ENCODE data around the gene WNT5B.

The WNT5B gene

DNA sequence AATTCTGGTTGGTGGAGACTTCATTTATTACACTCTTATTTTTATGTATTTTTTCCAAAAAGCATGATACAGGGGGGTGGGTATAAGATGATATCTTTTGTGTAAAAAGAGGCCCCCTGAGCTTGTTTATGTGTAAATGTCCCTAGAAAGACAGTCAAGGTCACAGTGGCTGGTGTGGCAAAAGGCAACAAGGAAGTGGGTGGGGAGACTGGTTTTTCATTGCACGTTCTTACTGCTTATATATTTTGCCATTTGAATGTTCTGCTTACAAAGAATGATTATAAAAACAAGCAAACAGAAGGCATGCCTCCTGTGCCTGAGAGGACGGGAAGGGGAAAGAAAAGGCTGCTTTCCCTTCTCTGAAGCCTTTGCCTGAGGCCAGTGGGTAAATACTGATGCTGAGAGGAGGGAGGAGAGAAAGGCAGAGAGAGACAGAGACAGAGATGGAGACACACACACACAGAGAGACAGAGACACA is 37.7 kb downstream of the WNT5B start:
- H3K36me3 ChIP-seq (ENCODE audit: control insufficient read depth, insufficient read depth, low read length) = no peaks in the 10 kb centered on the region
- peak overlapping the region; percentile 46 for H3K9ac ChIP-seq (ENCODE audit: low read length)
- H3K27me3 ChIP-seq (ENCODE audit: control insufficient read depth, insufficient read depth, low read length) = no peaks in the 10 kb centered on the region
- peaks cover 45% of the 10 kb centered on the region for H3K4me1 ChIP-seq (ENCODE audit: control insufficient read depth, insufficient read depth, low read length)
- H3K4me3 ChIP-seq (ENCODE audit: low read length) = no peak overlapping the region
- H3K9me3 ChIP-seq (ENCODE audit: control insufficient read depth, low read length) = no peaks in the 10 kb centered on the region

GRCh38 chr12:1668833-1669543 is 40.0 kb downstream of the WNT5B start:
- H3K9ac ChIP-seq (ENCODE audit: low read length) = no peak overlapping the region
- H3K36me3 ChIP-seq (ENCODE audit: control insufficient read depth, insufficient read depth, low read length) = no peaks in the 10 kb centered on the region
- H3K27me3 ChIP-seq (ENCODE audit: control insufficient read depth, insufficient read depth, low read length) = no peaks in the 10 kb centered on the region
- H3K4me1 ChIP-seq (ENCODE audit: control insufficient read depth, insufficient read depth, low read length) = peaks cover 45% of the 10 kb centered on the region
- H3K4me3 ChIP-seq (ENCODE audit: low read length) = no peak overlapping the region
- no peaks in the 10 kb centered on the region for H3K9me3 ChIP-seq (ENCODE audit: control insufficient read depth, low read length)

- H3K27me3 ChIP-seq (ENCODE audit: control insufficient read depth, insufficient read depth, low read length) = no peaks in the 10 kb centered on the region
- no peaks in the 10 kb centered on the region for H3K36me3 ChIP-seq (ENCODE audit: control insufficient read depth, insufficient read depth, low read length)
- no peak overlapping the region for H3K4me3 ChIP-seq (ENCODE audit: low read length)
- no peaks in the 10 kb centered on the region for H3K9me3 ChIP-seq (ENCODE audit: control insufficient read depth, low read length)
- H3K9ac ChIP-seq (ENCODE audit: low read length) = peak overlapping the region; percentile 33
- H3K4me1 ChIP-seq (ENCODE audit: control insufficient read depth, insufficient read depth, low read length) = peaks cover 40% of the 10 kb centered on the region
Observed at GRCh38 chr12:1670358-1671268, 41.6 kb downstream of the WNT5B start.

GRCh38 chr12:1676043-1676442 is 47.0 kb downstream of the WNT5B start:
- H3K36me3 ChIP-seq (ENCODE audit: control insufficient read depth, insufficient read depth, low read length) = no peaks in the 10 kb centered on the region

DNA sequence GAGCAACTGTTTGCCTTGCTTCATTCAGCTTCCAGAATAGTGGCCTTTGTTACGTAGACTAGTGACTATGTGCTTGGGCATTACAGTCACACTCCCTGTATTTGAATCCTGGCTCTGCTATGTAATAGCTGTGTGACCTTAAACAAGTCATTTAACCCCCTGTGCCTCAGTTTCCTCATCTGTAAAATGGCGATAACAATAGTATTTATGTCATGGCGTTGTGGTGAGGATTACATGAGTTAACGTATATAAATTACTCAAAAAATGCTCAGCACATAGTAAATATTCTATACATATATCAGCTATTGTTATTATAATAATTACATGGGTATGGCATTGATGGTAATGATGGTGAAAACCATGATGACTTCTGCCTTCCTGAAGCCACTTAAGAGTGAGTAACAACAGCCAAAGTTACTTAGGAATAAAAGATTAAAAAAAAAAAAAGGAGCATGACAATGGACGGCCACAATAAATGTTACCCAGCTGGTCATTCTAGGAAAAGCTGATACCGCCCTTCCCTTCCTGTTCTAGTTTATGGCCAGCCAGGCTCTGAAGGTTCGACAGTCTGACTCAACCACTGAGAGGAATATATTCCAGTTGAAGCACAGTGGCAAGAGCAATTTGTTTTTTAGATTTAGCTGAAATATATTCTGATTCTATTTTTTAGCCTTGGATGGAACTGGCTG is 51.9 kb downstream of the WNT5B start:
- no peaks in the 10 kb centered on the region for H3K4me1 ChIP-seq (ENCODE audit: control insufficient read depth, insufficient read depth, low read length)
- H3K36me3 ChIP-seq (ENCODE audit: control insufficient read depth, insufficient read depth, low read length) = no peaks in the 10 kb centered on the region
- H3K9ac ChIP-seq (ENCODE audit: low read length) = no peak overlapping the region

More at GRCh38 chr12:1676043-1676442, 47.0 kb downstream of the WNT5B start:
- no peak overlapping the region for H3K9ac ChIP-seq (ENCODE audit: low read length)
- H3K27me3 ChIP-seq (ENCODE audit: control insufficient read depth, insufficient read depth, low read length) = no peaks in the 10 kb centered on the region
- no peaks in the 10 kb centered on the region for H3K9me3 ChIP-seq (ENCODE audit: control insufficient read depth, low read length)
- H3K4me3 ChIP-seq (ENCODE audit: low read length) = no peak overlapping the region
- peaks cover 3% of the 10 kb centered on the region for H3K4me1 ChIP-seq (ENCODE audit: control insufficient read depth, insufficient read depth, low read length)

GRCh38 chr12:1681493-1681807 is 52.4 kb downstream of the WNT5B start:
- Histone ChIP-seq H3K9ac (ENCODE audit: low read length) (no peak overlapping the region), H3K9me3 (ENCODE audit: control insufficient read depth, low read length) (no peaks in the 10 kb centered on the region), H3K27me3 (ENCODE audit: control insufficient read depth, insufficient read depth, low read length) (no peaks in the 10 kb centered on the region), H3K36me3 (ENCODE audit: control insufficient read depth, insufficient read depth, low read length) (no peaks in the 10 kb centered on the region), H3K4me3 (ENCODE audit: low read length) (no peak overlapping the region), H3K4me1 (ENCODE audit: control insufficient read depth, insufficient read depth, low read length) (no peaks in the 10 kb centered on the region)

More for the DNA sequence above, 51.9 kb downstream of the WNT5B start:
- Histone ChIP-seq H3K27me3 (ENCODE audit: control insufficient read depth, insufficient read depth, low read length) (no peaks in the 10 kb centered on the region), H3K9me3 (ENCODE audit: control insufficient read depth, low read length) (no peaks in the 10 kb centered on the region), H3K4me3 (ENCODE audit: low read length) (no peak overlapping the region)

DNA sequence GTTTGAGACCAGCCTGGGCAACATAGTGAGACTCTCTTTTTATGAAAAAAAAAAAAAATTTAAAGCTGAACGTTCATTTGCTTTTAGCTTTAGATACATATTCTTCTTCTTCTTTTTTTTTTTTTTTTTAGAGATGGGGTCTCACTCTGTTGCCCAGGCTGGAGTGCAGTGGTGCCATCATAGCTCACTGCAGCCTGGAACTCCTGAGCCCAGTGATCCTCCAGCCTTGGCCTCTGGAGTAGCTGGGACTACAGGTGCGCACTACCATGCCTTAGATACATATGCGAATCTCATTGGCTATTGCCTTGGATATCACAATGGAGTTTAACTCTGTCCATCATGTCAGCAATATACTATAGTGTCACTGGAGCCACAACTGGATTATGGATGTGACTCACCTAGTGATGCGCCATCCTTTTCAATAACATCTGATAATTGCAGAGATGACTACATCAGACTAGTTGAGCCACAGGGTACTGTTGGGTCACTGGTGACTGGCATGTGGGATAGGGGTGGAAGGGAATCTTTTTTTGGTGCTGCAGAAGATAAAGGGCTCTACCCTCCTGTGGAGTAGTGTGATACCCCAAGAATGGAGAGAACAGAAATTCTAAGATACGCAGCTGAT is 59.2 kb downstream of the WNT5B start:
- Histone ChIP-seq H3K4me1 (ENCODE audit: control insufficient read depth, insufficient read depth, low read length) (peaks cover 8% of the 10 kb centered on the region), H3K9me3 (ENCODE audit: control insufficient read depth, low read length) (no peaks in the 10 kb centered on the region), H3K36me3 (ENCODE audit: control insufficient read depth, insufficient read depth, low read length) (no peaks in the 10 kb centered on the region), H3K9ac (ENCODE audit: low read length) (no peak overlapping the region), H3K4me3 (ENCODE audit: low read length) (no peak overlapping the region), H3K27me3 (ENCODE audit: control insufficient read depth, insufficient read depth, low read length) (no peaks in the 10 kb centered on the region)

DNA sequence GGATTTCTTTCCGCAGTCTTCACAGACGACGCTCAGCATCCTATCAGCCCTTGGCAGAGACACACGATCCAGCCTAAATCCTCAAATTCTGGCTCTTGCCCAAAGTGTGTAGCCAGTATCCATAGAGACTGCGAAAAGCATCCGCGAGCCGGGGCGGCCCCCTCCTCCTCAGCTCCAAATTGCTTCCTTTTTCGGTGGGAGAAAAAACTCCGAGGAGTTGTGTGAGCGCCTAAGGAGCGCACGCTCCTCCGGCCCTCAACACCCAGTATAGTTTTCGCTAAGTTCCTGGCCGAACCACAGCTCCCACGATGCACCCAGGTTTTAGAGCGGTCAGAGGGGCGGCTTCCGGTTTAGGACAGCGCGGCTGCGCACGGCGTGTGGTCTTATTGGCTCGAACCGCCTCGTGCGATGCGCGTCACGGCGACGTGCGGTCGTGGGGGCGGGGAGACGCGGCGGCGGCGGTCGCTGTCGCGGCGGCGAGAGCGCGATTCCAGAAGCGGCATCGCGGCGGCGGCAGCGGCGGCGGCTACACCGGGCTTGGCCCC is 61.6 kb downstream of the WNT5B start, which contains the start of gene ADIPOR2:
Gene ADIPOR2, plus strand, starts transcription at position 493 of the 545 bp plus-strand sequence. CDS start 63,274 bp downstream, outside the sequence.
- peaks cover 8% of the 10 kb centered on the region for H3K4me1 ChIP-seq (ENCODE audit: control insufficient read depth, insufficient read depth, low read length)
- H3K36me3 ChIP-seq (ENCODE audit: control insufficient read depth, insufficient read depth, low read length) = no peaks in the 10 kb centered on the region
- H3K4me3 ChIP-seq (ENCODE audit: low read length) = peak within 1 kb of the TSS; percentile 82
- no peaks in the 10 kb centered on the region for H3K9me3 ChIP-seq (ENCODE audit: control insufficient read depth, low read length)
- no peaks in the 10 kb centered on the region for H3K27me3 ChIP-seq (ENCODE audit: control insufficient read depth, insufficient read depth, low read length)
- peak within 1 kb of the TSS; percentile 95 for H3K9ac ChIP-seq (ENCODE audit: low read length)

DNA sequence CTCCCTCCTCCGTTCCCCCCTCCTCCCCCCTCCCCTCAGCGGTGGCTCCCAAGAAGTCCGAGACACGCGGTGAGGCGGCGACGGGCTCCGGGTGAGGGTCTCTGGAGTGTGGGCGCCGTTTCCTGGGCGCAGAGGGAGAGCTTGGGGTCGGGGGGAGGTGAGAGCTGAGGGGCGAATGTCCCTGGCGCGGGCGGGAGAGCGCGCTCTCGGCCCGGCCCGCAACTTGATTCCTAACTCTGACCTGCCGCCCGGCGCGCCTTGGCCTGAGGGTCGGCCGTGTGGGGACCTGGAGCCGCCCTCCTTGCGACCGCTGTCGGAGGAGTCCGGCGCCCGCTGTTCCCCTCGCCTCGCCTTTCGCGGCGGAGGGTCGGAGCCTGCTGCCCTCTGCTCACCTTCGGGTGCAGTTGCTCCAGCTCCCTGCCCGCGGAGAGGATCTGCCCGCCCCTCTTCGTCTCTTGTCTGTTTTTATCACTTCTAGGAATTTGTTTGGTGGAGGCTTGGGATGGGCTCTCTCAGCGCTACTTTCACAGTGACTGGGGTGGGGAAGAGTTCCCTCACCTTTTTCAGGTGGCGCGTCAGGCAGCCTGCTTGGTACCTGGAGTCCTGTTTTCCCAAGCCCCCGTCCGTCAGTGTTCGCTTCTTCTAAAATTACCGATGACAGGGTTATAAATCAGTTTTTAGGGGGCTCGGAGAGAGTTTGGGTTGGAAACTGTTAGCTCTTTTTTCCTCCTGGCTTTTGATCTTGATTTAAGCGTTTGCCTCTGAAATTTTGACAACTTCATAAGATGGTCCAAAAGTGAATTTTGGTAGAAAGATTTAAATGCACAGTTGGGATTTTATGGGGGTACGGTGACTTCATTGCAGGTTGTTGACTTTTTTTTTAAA is 62.3 kb downstream of the WNT5B start:
- H3K9me3 ChIP-seq (ENCODE audit: control insufficient read depth, low read length) = no peaks in the 10 kb centered on the region
- peak overlapping the region; percentile 82 for H3K4me3 ChIP-seq (ENCODE audit: low read length)
- no peaks in the 10 kb centered on the region for H3K36me3 ChIP-seq (ENCODE audit: control insufficient read depth, insufficient read depth, low read length)
- H3K9ac ChIP-seq (ENCODE audit: low read length) = peak overlapping the region; percentile 95
- H3K27me3 ChIP-seq (ENCODE audit: control insufficient read depth, insufficient read depth, low read length) = no peaks in the 10 kb centered on the region
- peaks cover 14% of the 10 kb centered on the region for H3K4me1 ChIP-seq (ENCODE audit: control insufficient read depth, insufficient read depth, low read length)

DNA sequence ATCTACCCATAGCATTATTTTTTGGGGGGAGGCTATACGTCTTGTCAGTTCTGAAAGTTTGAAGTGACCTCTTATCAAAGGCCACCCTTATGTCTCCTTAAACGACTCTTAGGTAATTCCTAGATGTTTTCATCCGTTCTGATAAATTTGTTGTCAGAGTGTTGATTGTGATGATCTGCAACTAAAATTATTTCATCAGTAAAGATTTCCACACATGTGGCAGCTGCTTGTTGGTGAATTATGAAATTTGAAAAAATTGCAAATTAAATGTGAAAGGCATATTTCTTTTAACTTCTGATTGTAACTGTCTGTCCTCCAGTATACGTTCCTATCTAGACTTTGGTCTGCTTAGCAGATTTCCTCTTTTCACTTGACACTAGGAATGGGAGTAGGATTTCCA is 63.2 kb downstream of the WNT5B start:
- Histone ChIP-seq H3K9ac (ENCODE audit: low read length) (peak overlapping the region; percentile 95), H3K4me3 (ENCODE audit: low read length) (peak overlapping the region; percentile 82), H3K9me3 (ENCODE audit: control insufficient read depth, low read length) (no peaks in the 10 kb centered on the region), H3K36me3 (ENCODE audit: control insufficient read depth, insufficient read depth, low read length) (no peaks in the 10 kb centered on the region), H3K27me3 (ENCODE audit: control insufficient read depth, insufficient read depth, low read length) (no peaks in the 10 kb centered on the region), H3K4me1 (ENCODE audit: control insufficient read depth, insufficient read depth, low read length) (peaks cover 21% of the 10 kb centered on the region)

Measured in mucosa of stomach (tissue), 1 donor.